GM12872 (cell line): Measurements from ENCODE around the gene TRIP4.

ENCODE experiments used
- TF ChIP-seq, protein P1 (sequence below): IDR thresholded peaks from 3 replicates; pipeline ENCODE4 v1.5.1; 2011; ENCODE audit warnings: low read depth, mild to moderate bottlenecking, low read length, moderate library complexity; ENCODE audit not compliant: insufficient read depth

The TRIP4 gene

DNA sequence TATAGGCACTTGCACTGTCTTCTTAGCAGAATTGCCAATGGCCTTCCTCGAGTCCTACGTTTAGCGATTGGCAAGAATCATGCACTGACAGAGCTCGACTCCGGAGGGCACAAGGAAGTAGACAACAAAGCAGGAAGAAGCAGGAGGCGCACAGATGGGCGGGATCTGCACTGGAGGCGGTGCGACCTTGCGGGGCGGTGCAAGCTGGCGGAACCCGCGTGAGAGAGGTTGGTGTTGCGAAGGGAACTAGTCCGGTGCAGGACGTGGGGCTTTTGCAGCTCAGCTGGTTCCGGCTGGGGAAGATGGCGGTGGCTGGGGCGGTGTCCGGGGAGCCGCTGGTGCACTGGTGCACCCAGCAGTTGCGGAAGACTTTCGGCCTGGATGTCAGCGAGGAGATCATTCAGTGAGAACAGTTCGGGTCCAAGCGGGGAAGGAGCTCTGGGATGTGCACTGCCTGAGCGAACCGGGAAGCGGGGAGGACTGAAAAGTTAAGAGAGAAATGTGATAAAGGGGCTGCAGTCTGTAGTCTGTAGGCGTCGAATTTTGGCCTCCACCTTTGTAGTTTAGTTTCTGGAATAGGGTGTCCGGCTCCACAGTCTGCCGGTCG is at the start of gene TRIP4:
Gene TRIP4, plus strand, starts transcription at position 275 of the 607 bp plus-strand sequence. Its CDS starts 28 bp downstream, at position 303.
- TF ChIP-seq, protein P1, sequence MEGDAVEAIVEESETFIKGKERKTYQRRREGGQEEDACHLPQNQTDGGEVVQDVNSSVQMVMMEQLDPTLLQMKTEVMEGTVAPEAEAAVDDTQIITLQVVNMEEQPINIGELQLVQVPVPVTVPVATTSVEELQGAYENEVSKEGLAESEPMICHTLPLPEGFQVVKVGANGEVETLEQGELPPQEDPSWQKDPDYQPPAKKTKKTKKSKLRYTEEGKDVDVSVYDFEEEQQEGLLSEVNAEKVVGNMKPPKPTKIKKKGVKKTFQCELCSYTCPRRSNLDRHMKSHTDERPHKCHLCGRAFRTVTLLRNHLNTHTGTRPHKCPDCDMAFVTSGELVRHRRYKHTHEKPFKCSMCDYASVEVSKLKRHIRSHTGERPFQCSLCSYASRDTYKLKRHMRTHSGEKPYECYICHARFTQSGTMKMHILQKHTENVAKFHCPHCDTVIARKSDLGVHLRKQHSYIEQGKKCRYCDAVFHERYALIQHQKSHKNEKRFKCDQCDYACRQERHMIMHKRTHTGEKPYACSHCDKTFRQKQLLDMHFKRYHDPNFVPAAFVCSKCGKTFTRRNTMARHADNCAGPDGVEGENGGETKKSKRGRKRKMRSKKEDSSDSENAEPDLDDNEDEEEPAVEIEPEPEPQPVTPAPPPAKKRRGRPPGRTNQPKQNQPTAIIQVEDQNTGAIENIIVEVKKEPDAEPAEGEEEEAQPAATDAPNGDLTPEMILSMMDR: no peak

DNA sequence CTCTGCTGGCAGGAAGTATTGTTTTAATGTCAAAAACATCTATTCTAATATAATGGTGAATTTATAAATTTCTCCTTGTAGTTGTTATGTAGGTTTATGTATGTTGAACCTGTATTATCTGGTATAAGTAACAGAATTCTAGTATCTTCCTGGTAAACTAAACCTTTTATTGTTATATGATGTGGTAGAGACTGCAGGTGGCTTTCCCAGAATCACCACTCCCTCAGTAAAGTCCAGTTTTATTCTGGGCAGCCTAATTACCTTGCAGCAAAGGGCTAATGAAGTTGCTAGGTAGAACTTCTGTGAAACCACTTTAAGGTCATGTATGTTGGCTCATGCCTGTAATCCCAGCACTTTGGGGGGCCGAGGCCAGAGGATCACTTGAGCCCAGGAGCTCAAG is 47.3 kb upstream of the TRIP4 start:
- TF ChIP-seq, protein P1: no peak

DNA sequence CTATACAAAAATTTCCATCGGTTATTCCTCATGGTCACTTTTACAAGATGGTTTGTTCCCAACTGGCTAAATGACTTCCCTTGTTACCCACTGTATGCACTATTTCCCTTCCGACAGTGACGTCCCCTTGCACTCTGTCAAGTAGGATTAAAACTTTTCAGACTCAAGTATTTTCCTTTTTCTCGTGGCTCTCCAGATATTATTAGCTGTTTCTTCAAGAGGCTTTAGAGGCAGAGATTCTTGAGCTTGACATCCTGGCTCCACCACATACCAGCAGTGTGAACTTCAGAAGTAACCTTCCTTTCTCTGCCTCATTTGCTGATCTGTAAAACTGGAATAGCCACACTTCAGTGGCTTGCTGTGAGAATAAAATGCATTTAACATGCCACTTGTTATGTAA is 45.7 kb upstream of the TRIP4 start:
- TF ChIP-seq, protein P1: no peak

DNA sequence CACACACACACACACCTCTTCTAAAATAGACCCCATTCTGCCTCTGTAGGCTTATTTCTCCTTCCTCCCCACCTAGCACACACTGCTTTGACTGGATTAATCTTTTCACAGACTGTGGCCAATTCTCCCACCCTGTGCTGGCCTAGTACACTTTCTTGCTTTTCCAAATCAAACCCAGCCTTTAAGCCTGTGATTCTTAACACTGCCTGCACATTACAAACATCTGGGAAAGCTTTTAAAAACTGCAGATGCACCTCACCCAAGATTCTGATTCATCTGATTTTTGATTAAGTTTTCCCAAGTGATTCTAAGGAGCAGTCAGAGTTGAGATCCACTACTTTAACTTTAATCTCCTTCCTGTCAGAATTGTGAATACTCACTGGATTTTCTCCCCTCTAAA is 44.4 kb upstream of the TRIP4 start:
- TF ChIP-seq, protein P1: no peak

DNA sequence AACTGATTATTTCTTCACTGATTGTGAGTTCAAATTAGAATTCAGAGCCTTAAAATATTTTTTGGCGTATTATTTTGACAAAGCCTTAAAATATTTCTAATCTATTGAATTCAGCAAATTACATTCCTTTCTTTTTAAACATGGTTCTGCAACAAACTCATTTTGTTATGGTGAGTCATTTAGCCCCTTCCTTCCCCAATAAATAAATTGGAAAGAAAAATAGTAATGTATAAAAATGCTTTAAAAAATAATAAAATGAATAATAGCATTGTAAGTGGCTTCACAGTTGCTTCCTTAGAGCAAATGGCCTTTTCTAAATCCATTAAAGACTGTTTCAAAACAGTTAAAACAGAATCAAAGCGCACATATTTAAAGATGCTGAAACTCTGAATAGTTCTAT is 43.8 kb upstream of the TRIP4 start:
- TF ChIP-seq, protein P1: no peak

DNA sequence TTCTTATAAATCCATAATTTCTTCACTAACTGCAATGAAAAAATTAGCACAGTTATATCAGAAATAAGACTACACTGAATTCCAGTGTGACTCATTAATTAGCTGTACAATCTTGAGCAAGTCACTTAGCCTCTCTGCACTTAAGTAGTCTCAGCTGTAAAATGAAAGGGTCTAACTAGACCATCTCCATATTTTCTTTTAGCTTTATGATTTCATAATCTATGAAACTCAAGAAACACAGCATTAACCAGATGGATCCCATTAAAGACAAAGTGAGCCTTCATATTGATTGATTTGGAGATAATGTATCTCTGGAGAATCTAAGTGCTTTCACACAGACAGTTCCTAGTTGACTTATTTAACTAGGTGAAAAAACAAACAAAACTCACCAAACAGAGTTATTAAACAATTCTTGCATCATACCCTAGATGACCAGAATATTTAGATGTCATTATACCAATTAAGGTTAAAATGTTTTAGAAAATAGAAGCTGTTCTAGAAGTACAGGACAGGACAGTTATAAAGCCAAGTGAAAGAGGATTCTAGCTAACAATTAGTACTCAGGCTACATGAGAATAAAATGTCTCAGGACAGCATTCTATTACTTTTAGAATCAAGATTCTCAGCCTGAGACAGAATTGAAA is 42.9 kb upstream of the TRIP4 start:
- TF ChIP-seq, protein P1: no peak

DNA sequence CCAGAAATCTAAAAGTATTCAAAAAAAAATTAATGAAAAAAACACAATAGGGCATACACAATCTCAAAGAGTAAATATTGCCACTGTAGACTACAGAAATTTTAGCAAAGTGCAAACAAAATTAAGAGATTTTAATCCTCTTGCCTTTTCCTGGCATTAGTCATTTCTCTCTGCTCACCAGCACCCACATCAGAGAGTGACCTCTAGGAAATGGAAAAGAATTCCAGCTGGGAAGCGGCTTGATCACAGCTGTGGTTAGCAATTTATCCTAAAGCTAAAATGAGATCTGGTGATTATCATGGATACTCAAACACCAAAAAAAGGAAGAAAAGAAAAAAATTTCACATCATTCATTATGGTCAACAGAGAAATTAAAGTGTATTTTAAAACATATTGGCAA is 39.2 kb upstream of the TRIP4 start:
- TF ChIP-seq, protein P1: no peak
